H9 (cell line): ENCODE measurements around the gene SZT2. TPM values are rescaled to one million over a fixed set of nuclear protein-coding genes. Genes with fewer than 3 reads are reported as not detected.

ENCODE experiments used
- DNase-seq: peaks from one replicate; pipeline ENCODE4 v3.0.0-alpha.2; 2017
- H2AFZ ChIP-seq: one replicate; pipeline ENCODE4 v1.6.1; 2013; ENCODE audit warnings: mild to moderate bottlenecking, low read length, control low read depth, moderate library complexity
- H2AK5ac ChIP-seq: 2 replicates; pipeline ENCODE4 v1.6.1; 2013; ENCODE audit warnings: low read length, control low read depth, mixed read lengths; ENCODE audit not compliant: insufficient read length
- H2BK120ac ChIP-seq: one replicate; pipeline ENCODE4 v1.6.1; 2013; ENCODE audit warnings: low read depth, mild to moderate bottlenecking, low read length, control low read depth, inconsistent platforms; ENCODE audit not compliant: poor library complexity, severe bottlenecking
- H2BK12ac ChIP-seq: 2 replicates; pipeline ENCODE4 v1.6.1; 2013; ENCODE audit warnings: low read length, control low read depth, mixed read lengths, low read depth; ENCODE audit not compliant: insufficient read length
- H2BK15ac ChIP-seq: 2 replicates; pipeline ENCODE4 v1.6.1; 2013; ENCODE audit warnings: low read depth, low read length, control low read depth
- H2BK20ac ChIP-seq: one replicate; pipeline ENCODE4 v1.6.1; 2013; ENCODE audit warnings: low read depth, mild to moderate bottlenecking, low read length, control low read depth, inconsistent platforms; ENCODE audit not compliant: poor library complexity, severe bottlenecking
- H2BK5ac ChIP-seq: 2 replicates; pipeline ENCODE4 v1.6.1; 2013; ENCODE audit warnings: low read length, control low read depth, mixed read lengths; ENCODE audit not compliant: insufficient read length
- H3K14ac ChIP-seq: 2 replicates; pipeline ENCODE4 v1.6.1; 2013; ENCODE audit warnings: low read length, control low read depth; ENCODE audit not compliant: insufficient read depth
- H3K18ac ChIP-seq: 2 replicates; pipeline ENCODE4 v1.6.1; 2013; ENCODE audit warnings: low read depth, mild to moderate bottlenecking, mixed read lengths, low read length, control low read depth; ENCODE audit not compliant: insufficient read length
- H3K23ac ChIP-seq: 2 replicates; pipeline ENCODE4 v1.6.1; 2013; ENCODE audit warnings: low read length, control low read depth, mixed read lengths, low read depth; ENCODE audit not compliant: insufficient read length
- H3K23me2 ChIP-seq: 2 replicates; pipeline ENCODE4 v1.6.1; 2013; ENCODE audit warnings: low read depth, mild to moderate bottlenecking, mixed read lengths, low read length, control low read depth; ENCODE audit not compliant: insufficient read length, poor library complexity, severe bottlenecking
- H3K27ac ChIP-seq: 2 replicates; pipeline ENCODE4 v1.5.1; 2013; ENCODE audit warnings: low read length, control low read depth, mixed read lengths, low read depth; ENCODE audit not compliant: insufficient read length
- H3K27me3 ChIP-seq: 2 replicates; pipeline ENCODE4 v1.6.1; 2013; ENCODE audit warnings: low read length, control low read depth, inconsistent platforms; ENCODE audit not compliant: insufficient read depth
- H3K4ac ChIP-seq: 2 replicates; pipeline ENCODE4 v1.6.1; 2013; ENCODE audit warnings: low read depth, mild to moderate bottlenecking, control low read depth, inconsistent platforms, low read length, moderate library complexity
- H3K4me1 ChIP-seq: 2 replicates; pipeline ENCODE4 v1.6.1; 2013; ENCODE audit warnings: low read length, control low read depth, inconsistent platforms; ENCODE audit not compliant: insufficient read depth
- H3K4me2 ChIP-seq: 2 replicates; pipeline ENCODE4 v1.6.1; 2013; ENCODE audit warnings: low read length, control low read depth, mixed read lengths; ENCODE audit not compliant: insufficient read length, insufficient read depth
- H3K56ac ChIP-seq: 2 replicates; pipeline ENCODE4 v1.6.1; 2013; ENCODE audit warnings: low read depth, mild to moderate bottlenecking, mixed read lengths, low read length, control low read depth; ENCODE audit not compliant: insufficient read length
- H3K79me1 ChIP-seq: 2 replicates; pipeline ENCODE4 v1.6.1; 2013; ENCODE audit warnings: low read depth, mild to moderate bottlenecking, moderate library complexity, low read length, control low read depth, inconsistent platforms; ENCODE audit not compliant: insufficient read depth, poor library complexity, severe bottlenecking
- H3K79me2 ChIP-seq: 2 replicates; pipeline ENCODE4 v1.6.1; 2013; ENCODE audit warnings: low read length, control low read depth, inconsistent platforms; ENCODE audit not compliant: insufficient read depth
- H3K9ac ChIP-seq: 2 replicates; pipeline ENCODE4 v1.6.1; 2013; ENCODE audit warnings: low read length, control low read depth, mixed read lengths; ENCODE audit not compliant: insufficient read length; ENCODE audit errors: extremely low read depth
- H3K9me3 ChIP-seq: one replicate; pipeline ENCODE4 v1.6.1; 2013; ENCODE audit warnings: low read depth, low read length, inconsistent platforms; ENCODE audit not compliant: control insufficient read depth
- H3T11ph ChIP-seq: one replicate; pipeline ENCODE4 v1.6.1; 2013; ENCODE audit warnings: mild to moderate bottlenecking, low read length, control low read depth, inconsistent platforms
- H4K20me1 ChIP-seq: one replicate; pipeline ENCODE4 v1.6.1; 2013; ENCODE audit not compliant: control insufficient read depth, insufficient read length, insufficient read depth
- H4K5ac ChIP-seq: 2 replicates; pipeline ENCODE4 v1.6.1; 2013; ENCODE audit warnings: low read depth, mild to moderate bottlenecking, mixed read lengths, low read length, control low read depth; ENCODE audit not compliant: insufficient read length
- H4K8ac ChIP-seq: replicated peaks from 2 replicates; pipeline ENCODE4 v1.6.1; 2013; ENCODE audit warnings: low read length, control low read depth, mixed read lengths, low read depth; ENCODE audit not compliant: insufficient read length
- H4K91ac ChIP-seq: 2 replicates; pipeline ENCODE4 v1.6.1; 2013; ENCODE audit warnings: low read depth, mild to moderate bottlenecking, moderate library complexity, mixed read lengths, low read length, control low read depth; ENCODE audit not compliant: insufficient read length
- H3K27ac Mint-ChIP-seq, 3 experiments: 2 replicates in 2 of 3; 3 replicates in 1 of 3; pipeline ENCODE4 v1.8.0; 2020 to 2021; ENCODE audit warnings: mixed read lengths in 3 of 3, mild to moderate bottlenecking in 1 of 3, moderate library complexity in 1 of 3
- H3K27me3 Mint-ChIP-seq: 2 replicates; pipeline ENCODE4 v1.8.0; 2021; ENCODE audit warnings: low read depth, mild to moderate bottlenecking, moderate library complexity, mixed read lengths
- H3K36me3 Mint-ChIP-seq, 3 experiments: 2 replicates in 2 of 3; 3 replicates in 1 of 3; pipeline ENCODE4 v1.8.0; 2020 to 2021; ENCODE audit warnings: low read depth in 3 of 3, mixed read lengths in 3 of 3; ENCODE audit not compliant: insufficient read depth in 1 of 3
- H3K4me1 Mint-ChIP-seq, 2 experiments: 2 replicates each; pipeline ENCODE4 v1.8.0; 2020; ENCODE audit warnings: mixed read lengths in 2 of 2
- H3K4me3 Mint-ChIP-seq, 2 experiments: 2 replicates in 1 of 2; 3 replicates in 1 of 2; pipeline ENCODE4 v1.8.0; 2020 to 2021; ENCODE audit warnings: mild to moderate bottlenecking in 2 of 2, mixed read lengths in 2 of 2, moderate library complexity in 1 of 2
- H3K9me3 Mint-ChIP-seq, 2 experiments: 2 replicates in 1 of 2; 3 replicates in 1 of 2; pipeline ENCODE4 v1.8.0; 2020; ENCODE audit warnings: mild to moderate bottlenecking in 2 of 2, mixed read lengths in 2 of 2, moderate library complexity in 1 of 2
- WGBS: extraction: QIAGEN DNeasy Blood & Tissue Kit; methylation state at CpG from one replicate; pipeline ENCODE4 v1.1.7; 2013; ENCODE audit warnings: missing lambda C conversion rate, low lambda C conversion rate, mixed read lengths; ENCODE audit not compliant: insufficient read length; ENCODE audit errors: extremely low coverage; 5-methylcytosine and 5-hydroxymethylcytosine counted together
- microRNA-seq: library from miRNA; unstranded; fragments of <30 nt; microRNA quantifications from one replicate; pipeline ENCODE4, GENCODE V29; 2020; ENCODE audit warnings: borderline microRNAs expressed
- total RNA-seq: library from RNA; stranded (reverse); gene quantifications from 2 replicates; pipeline ENCODE4 v1.2.1, GENCODE V29; 2021
- TF ChIP-seq, protein P1 (sequence below): fragments of 200-600 bp; sonication (generic); conservative IDR thresholded peaks from 3 replicates; pipeline ENCODE4 v1.8.0; 2021; ENCODE audit warnings: antibody characterized with exemption, mild to moderate bottlenecking

Gene SZT2
- total RNA-seq, 1 experiment from 2014 or later: 16.8 TPM

- Histone ChIP-seq H4K91ac (no peak overlapping the region), H3T11ph (no peak overlapping the region), H2BK15ac (no peak overlapping the region), H2BK12ac (no peak overlapping the region), H4K5ac (no peak overlapping the region), H3K79me2 (no peaks in the 10 kb centered on the region), H3K27ac (no peak overlapping the region), H3K4me2 (no peak overlapping the region), H3K23me2 (no peaks in the 10 kb centered on the region), H2BK5ac (no peak overlapping the region), H4K20me1 (no peaks in the 10 kb centered on the region), H2BK20ac (no peak overlapping the region), H3K9ac (no peak overlapping the region), H2AK5ac (no peak overlapping the region), H3K79me1 (no peaks in the 10 kb centered on the region), H3K4me1 (no peaks in the 10 kb centered on the region; the same call in 1 of the 2 replicates), H3K9me3 (no peaks in the 10 kb centered on the region), H3K56ac (no peak overlapping the region), H3K18ac (no peak overlapping the region), H4K8ac (no peak overlapping the region), H3K23ac (no peak overlapping the region), H3K4ac (no peak overlapping the region), H2AFZ (no peak overlapping the region), H3K14ac (no peak overlapping the region), H3K27me3 (no peaks in the 10 kb centered on the region), H2BK120ac (no peak overlapping the region)
- TF ChIP-seq, protein P1, sequence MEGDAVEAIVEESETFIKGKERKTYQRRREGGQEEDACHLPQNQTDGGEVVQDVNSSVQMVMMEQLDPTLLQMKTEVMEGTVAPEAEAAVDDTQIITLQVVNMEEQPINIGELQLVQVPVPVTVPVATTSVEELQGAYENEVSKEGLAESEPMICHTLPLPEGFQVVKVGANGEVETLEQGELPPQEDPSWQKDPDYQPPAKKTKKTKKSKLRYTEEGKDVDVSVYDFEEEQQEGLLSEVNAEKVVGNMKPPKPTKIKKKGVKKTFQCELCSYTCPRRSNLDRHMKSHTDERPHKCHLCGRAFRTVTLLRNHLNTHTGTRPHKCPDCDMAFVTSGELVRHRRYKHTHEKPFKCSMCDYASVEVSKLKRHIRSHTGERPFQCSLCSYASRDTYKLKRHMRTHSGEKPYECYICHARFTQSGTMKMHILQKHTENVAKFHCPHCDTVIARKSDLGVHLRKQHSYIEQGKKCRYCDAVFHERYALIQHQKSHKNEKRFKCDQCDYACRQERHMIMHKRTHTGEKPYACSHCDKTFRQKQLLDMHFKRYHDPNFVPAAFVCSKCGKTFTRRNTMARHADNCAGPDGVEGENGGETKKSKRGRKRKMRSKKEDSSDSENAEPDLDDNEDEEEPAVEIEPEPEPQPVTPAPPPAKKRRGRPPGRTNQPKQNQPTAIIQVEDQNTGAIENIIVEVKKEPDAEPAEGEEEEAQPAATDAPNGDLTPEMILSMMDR: no peak
- peaks cover 9% of the 10 kb centered on the region for H3K27me3 Mint-ChIP-seq
- peaks cover 5 to 6% of the 10 kb centered on the region in 2 experiments; a peak in 2 of 5 replicates for H3K9me3 Mint-ChIP-seq
- no peak overlapping the region for H3K27ac Mint-ChIP-seq
- H3K36me3 Mint-ChIP-seq: peaks cover 0 to 6% (median 2%) of the 10 kb centered on the region in 3 experiments; a peak in 2 of 7 replicates
- H3K4me3 Mint-ChIP-seq: no peak overlapping the region
- H3K4me1 Mint-ChIP-seq: peaks cover 5 to 10% of the 10 kb centered on the region in 2 experiments; a peak in 3 of 4 replicates
- WGBS: no CpG with 5 or more reads among the region's 8 CpGs
- no peak for DNase-seq
These were observed 113.8 kb downstream of the SZT2 start for GRCh38 chr1:43503534-43503933.

Small RNA genes within 50 kb of the gene (microRNA-seq; reads per million reads assigned to microRNA genes)
- not detected for gene MIR6734
- not detected for gene MIR6735

Other genes with a start within 250 kb of the SZT2 start
- gene EBNA1BP2, start 217.6 kb upstream of the SZT2 start, total RNA-seq: 84.3 and 84.7 TPM in 2 replicates
- 0.11 and 0.33 TPM in 2 replicates for gene CFAP57, start 217.6 kb upstream of the SZT2 start, total RNA-seq
- 19.1 and 19.6 TPM in 2 replicates for gene TMEM125, start 119.9 kb upstream of the SZT2 start, total RNA-seq
- 5.9 and 6.3 TPM in 2 replicates for gene C1orf210, start 104.3 kb upstream of the SZT2 start, total RNA-seq
- gene TIE1, start 88.9 kb upstream of the SZT2 start, total RNA-seq: 0.64 and 1.2 TPM in 2 replicates
- gene MPL, start 52.1 kb upstream of the SZT2 start, total RNA-seq: 0.35 TPM in 1 of 2 replicates, not detected in the other
- gene CDC20, start 30.9 kb upstream of the SZT2 start, total RNA-seq: 246 and 251 TPM in 2 replicates
- 20.7 and 21.6 TPM in 2 replicates for gene ELOVL1, start 21.9 kb upstream of the SZT2 start, total RNA-seq
- gene MED8, start 99 bp upstream of the SZT2 start, total RNA-seq: 19.1 and 23.0 TPM in 2 replicates
- gene HYI, start 64.0 kb downstream of the SZT2 start, total RNA-seq: 15.1 and 16.1 TPM in 2 replicates
- 192 and 193 TPM in 2 replicates for gene PTPRF, start 141.0 kb downstream of the SZT2 start, total RNA-seq